ENCODE results near the gene ARHGAP18.

ARHGAP18 gene

DNA sequence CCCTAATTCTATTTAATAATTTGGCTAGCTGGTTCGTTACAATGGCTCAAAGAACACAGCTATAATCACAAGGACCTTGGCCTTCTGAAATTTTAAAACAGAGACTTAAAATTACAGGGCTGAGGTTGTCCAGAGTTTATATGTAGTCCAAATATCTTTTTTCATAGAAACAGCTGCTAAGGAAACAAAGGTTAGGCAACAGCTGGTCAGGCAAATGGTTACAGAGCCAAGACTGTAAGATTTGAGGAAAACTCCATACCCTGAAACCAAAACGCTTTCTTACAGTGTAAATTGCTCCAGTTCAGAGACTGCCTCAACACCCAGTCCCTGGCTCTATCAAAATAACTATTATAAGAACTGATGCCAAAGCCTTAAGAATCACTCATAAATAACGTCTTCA lies 9.7 kb upstream of the ARHGAP18 start:
- no peak for DNase-seq

DNA sequence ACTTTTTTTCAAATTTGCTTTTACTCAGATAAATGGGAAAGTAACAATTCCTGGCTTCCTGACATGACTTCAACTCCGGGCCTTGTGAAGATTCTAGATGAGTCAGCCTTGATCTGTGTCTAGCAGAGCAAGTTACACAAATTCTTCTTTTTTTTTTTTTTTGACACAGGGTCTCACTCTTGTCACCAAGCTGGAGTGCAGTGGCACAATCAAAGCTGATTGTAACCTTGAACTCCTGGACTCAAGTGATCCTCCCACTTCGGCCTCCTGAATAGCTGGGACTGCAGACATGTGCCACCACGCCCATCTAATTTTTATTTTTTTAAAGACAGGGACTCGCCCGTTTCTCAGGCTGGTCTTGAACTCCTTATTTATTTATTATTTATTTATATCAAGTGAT lies 7.3 kb upstream of the ARHGAP18 start:
- DNase-seq, result no peak

GRCh38 chr6:129713806-129714333 lies 3.9 kb upstream of the ARHGAP18 start:
- DNase-seq, result no peak

DNA sequence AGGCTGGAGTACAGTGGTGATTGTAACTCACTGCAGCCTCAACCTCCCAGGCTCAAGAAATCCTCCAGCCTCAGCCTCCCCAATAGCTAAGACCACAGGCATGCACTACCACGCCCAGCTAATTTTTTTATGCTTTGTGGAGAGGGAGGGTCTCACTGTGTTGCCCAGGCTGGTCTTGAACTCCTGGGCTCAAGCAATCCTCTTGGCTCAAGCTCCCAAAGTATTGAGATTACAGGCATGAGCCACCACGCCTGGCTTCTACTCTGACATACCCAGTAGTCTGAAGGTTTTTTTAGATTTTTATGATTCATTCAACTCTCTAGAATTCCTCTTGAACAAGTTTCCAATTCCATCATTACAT lies 1.3 kb upstream of the ARHGAP18 start:
- no peak for DNase-seq

- no peak for DNase-seq
Observed at GRCh38 chr6:129710450-129711270, 683 bp upstream of the ARHGAP18 start.

DNA sequence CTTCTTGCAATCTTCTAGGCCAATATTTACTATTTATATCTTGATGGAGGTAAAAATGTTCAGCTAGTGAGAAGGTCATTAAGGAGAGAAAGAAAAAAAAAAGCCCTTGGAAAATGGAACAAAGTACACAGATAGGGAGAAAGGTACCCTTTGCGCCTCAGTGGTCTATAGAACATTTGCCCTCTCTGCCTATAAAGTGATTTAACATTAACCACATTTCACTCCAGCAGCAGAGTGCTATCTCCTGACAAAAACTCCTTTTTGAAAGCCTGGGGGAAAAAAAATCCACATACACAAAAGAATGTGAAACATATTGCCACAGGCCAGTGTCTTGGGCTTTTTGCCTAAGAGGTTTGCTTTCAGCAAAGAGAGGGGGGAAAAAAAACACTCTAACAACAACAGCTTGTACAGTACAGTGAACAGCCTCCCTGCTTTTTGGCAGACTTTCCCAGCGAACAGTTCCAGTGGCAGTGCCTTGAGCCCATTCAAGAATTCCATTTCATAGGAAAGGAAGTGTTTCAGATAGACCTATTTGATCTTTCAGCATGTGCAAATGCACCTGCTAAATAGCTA lies 695 bp downstream of the ARHGAP18 start:
- no peak for DNase-seq

DNA sequence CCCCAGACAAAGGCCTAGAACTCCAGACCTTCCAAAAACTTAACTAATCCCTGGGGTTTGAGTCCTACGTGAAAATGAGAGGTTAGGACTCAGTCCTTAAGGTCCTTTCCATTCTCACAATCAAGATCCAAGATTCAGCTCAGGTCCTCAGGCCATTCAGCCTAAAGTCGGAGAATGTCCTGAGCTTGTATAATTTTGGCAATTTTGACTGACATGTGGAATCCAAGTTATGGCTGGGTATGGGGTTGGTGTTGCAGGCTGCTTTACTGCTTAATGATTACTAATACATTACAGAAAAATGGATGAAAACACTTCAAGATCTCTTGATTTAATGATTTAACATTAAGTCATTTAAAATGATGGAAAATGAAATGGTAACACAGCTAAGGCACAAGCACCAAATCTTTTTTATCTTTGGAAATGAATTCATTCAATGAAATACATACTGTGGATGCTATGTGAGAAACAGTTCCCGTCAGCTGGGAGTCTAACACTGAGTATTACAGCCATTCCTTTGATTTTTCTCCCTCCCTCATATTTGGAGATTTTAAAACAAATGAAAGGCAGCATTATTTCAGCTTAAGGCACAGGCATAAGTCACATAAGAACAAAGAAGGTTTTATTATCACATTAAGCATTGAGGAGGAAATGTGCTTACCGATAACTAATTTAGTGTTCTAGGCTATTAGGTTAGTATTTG lies 1.3 kb downstream of the ARHGAP18 start:
- no peak for DNase-seq

GRCh38 chr6:129707882-129708495 lies 2.0 kb downstream of the ARHGAP18 start:
- no peak for DNase-seq

GRCh38 chr6:129707028-129707427 lies 2.9 kb downstream of the ARHGAP18 start:
- DNase-seq, result no peak

- DNase-seq, result no peak
Observed at GRCh38 chr6:129705212-129705611, 4.8 kb downstream of the ARHGAP18 start.

- no peak for DNase-seq
Observed at GRCh38 chr6:129704708-129705107, 5.3 kb downstream of the ARHGAP18 start.

DNA sequence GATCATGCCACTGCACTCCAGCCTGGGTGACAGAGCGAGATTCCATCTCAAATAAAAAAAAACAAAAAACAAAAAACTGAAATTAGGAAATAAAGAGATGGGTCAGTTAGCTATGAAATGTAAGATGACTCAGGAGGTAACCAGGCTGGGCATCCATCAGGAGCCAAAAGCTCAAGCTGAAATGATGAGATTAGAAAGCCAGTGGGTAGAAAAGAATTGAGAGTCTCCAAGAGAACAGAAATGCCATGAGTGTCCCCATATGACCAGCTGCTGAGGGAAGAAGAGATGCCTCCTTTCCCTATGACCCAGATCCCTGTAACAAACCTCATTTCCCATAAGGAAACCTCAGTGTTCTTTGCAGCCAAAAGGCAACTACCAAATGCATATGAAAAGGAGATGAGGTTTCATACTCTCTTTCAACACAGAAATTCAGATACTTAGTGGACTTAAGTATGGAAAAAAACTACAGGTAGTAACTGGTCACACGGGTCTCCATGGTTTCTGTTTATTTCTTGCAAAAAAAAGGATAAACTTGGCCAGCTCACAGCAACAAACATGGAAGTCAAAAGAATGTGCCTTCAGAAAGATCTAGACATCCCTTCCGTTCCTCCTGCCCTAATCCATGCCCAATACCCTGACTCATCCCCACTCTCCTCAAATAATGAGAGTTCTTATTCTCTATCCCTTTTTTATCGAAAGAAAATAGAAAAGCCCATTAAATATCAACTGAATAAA lies 8.1 kb downstream of the ARHGAP18 start:
- no peak for DNase-seq

DNA sequence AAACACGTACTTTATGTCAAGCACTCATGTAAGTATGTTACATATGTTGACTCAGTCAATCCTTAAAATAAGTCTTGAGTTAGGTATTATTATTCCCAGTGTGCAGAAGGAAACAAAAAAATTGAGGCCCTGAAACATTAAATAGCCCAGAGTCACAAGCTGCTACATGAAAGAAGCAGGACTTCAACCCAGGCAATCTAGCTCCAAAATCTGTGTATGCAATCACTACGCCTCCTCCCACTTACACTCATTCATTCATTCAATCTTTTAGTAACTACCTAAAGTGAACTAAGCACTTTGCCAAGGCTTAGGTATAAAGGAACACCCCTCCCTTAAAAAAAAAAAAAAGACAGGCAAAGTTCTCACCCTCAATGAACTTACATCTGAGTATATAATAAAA lies 9.3 kb downstream of the ARHGAP18 start:
- no peak for DNase-seq

DNA sequence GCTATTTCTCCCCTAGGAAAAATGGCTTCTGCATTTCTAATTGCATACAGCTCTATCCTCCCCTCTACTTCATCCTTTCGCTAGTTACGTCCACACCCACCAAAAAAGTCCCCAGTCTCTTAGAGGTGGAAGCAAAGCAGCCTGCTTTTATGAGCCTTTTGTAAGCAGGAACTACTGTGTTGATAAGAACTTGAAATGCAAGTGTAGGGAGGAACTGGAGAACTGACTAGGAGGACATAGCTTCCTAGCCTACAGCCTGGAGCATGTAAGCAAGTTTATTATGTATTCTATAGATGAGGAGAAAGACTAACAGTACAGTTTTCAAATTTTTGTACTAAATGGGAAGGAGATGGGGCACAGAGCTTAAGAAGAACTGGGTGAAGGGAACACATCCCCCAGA lies 10.3 kb downstream of the ARHGAP18 start:
- DNase-seq, result no peak

GRCh38 chr6:129698430-129698829 lies 11.5 kb downstream of the ARHGAP18 start:
- DNase-seq, result no peak

DNA sequence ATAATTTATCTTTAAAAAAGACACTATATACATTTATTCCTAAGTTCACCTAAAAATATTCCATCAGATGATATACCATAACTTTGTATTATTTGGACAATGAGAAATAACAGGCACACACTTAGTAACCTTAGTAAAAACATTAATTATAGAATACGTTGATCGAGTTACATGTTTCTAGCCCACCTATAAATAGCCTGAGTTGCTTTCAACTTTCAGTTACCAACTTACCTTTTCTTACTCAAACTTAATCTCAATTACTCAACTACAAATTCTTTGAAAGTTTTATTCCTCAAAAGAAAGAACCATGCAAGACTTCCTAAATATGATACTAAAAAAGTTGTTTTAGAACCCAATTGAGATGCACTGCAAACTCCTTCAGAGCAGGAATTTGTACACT lies 12.2 kb downstream of the ARHGAP18 start:
- no peak for DNase-seq

DNA sequence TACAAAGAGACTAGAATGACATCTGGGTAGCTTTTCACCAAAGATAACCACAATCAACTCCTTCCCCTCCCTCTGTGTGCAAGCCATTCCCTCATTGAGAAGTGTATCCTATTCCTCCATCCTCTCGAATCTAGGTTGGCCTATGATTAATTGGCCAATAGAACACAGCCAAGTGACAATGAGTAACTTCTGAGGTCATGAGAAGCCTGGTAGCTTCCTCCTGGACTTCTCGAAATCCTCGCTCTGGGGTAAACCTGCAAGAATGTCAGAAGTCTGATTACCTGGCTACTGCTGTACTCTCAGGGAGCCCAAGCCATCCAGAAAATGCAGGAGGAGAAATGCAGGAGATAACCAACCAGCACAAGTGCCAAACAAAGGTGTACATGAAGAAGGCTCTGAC lies 13.1 kb downstream of the ARHGAP18 start:
- no peak for DNase-seq

- no peak for DNase-seq
Observed at GRCh38 chr6:129696028-129696418, 14.0 kb downstream of the ARHGAP18 start.

DNA sequence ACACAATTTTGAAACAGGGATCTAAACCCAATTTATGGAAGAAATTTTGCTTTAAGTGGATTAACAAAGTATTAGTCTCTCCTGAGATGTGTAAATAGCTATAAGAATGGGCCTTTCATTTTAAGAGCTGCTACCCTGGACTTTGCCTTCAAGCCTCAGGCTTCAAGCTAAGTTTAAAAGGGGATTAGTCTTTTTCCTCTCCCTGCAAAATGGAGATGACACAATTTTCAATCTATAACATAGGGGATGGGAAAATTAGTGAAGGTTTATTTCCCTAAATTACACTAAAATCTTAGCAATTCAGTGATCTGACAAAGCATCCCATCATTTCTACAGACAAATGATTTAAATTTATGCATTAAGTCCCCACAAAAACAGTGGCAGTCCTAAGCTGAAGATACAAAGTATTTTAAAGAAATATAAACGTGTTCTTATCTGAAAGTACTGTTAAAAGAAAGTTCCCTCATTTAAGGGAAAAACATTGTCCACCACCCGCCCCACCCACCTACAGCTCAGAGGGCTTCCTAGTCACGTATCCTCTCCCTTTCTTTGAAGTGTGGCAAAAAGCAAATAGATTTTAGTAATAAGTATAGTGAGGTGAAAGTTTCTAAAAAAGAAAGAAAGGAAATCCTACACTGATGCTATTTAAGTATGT lies 14.5 kb downstream of the ARHGAP18 start:
- DNase-seq, result no peak

GRCh38 chr6:129694036-129694435 lies 15.9 kb downstream of the ARHGAP18 start:
- no peak for DNase-seq

GRCh38 chr6:129692467-129692866 lies 17.5 kb downstream of the ARHGAP18 start:
- DNase-seq, result no peak

DNA sequence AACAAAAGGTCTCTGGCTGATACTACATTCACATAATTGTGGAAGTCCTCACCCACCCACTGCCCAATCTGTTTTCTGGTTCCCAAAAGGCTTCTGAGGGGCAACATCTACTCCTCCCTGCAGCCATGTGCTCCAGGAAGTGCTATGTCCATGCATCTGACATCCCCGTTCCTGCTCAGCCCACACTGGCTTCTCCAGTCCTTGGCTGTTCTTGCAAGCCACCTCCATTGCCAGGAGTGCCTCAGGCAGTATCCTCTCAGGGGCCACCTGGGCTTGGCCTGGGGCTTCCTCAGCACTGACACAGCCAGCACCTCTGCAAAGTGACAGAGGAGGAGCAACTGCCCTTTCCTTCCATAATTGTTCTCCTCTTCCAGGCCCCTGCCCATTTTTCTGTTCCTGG lies 18.3 kb downstream of the ARHGAP18 start:
- DNase-seq, result no peak
